Hepatocyte (in vitro differentiated cells): ENCODE measurements around the gene ASB6.

Experiments
- CTCF ChIP-seq: fragments of 200-600 bp; sonication (generic); IDR thresholded peaks from 2 replicates; pipeline ENCODE4 v1.5.1; 2016; ENCODE audit warnings: antibody characterized with exemption, mild to moderate bottlenecking; ENCODE audit not compliant: poor library complexity
- EZH2 ChIP-seq: fragments of 200-600 bp; sonication (generic); IDR thresholded peaks from 2 replicates; pipeline ENCODE4 v1.6.1; 2016; ENCODE audit warnings: antibody characterized with exemption, mild to moderate bottlenecking, borderline replicate concordance
- EZH2phosphoT487 ChIP-seq: fragments of 200-600 bp; sonication (generic); IDR thresholded peaks from one replicate; pipeline ENCODE4 v1.6.1; 2018; ENCODE audit warnings: antibody characterized with exemption, mild to moderate bottlenecking, low read depth, moderate library complexity; ENCODE audit not compliant: unreplicated experiment, severe bottlenecking

- no peak for TF ChIP-seq CTCF
- no peak for TF ChIP-seq EZH2phosphoT487
- TF ChIP-seq EZH2, result no peak
Observed at GRCh38 chr9:129596541-129597331, 45.2 kb downstream of the ASB6 start.
